Hepatocyte (in vitro differentiated cells): ENCODE data around the gene GDA.

Experiments
- CTCF ChIP-seq: fragments of 200-600 bp; sonication (generic); IDR thresholded peaks from 2 replicates; pipeline ENCODE4 v1.5.1; 2016; ENCODE audit warnings: antibody characterized with exemption, mild to moderate bottlenecking; ENCODE audit not compliant: poor library complexity
- EZH2phosphoT487 ChIP-seq: fragments of 200-600 bp; sonication (generic); IDR thresholded peaks from one replicate; pipeline ENCODE4 v1.6.1; 2018; ENCODE audit warnings: antibody characterized with exemption, mild to moderate bottlenecking, low read depth, moderate library complexity; ENCODE audit not compliant: unreplicated experiment, severe bottlenecking

GRCh38 chr9:72119853-72120252 is 29.4 kb upstream of the GDA start:
- no peak for TF ChIP-seq CTCF
- no peak for TF ChIP-seq EZH2phosphoT487
